HFFc6 (cell line): ENCODE data around the gene DLGAP4. TPM values are rescaled to one million over a fixed set of nuclear protein-coding genes. Genes with fewer than 3 reads are reported as not detected.

Experiments used
- DNase-seq: peaks from one replicate; pipeline ENCODE4 v3.0.0-alpha.2; 2018
- H3K27ac Mint-ChIP-seq: 2 replicates; pipeline ENCODE4 v1.8.0; 2020; ENCODE audit warnings: mild to moderate bottlenecking, mixed read lengths
- H3K27me3 Mint-ChIP-seq: 2 replicates; pipeline ENCODE4 v1.8.0; 2021; ENCODE audit warnings: mild to moderate bottlenecking, moderate library complexity, mixed read lengths; ENCODE audit not compliant: insufficient read depth
- H3K36me3 Mint-ChIP-seq: 2 replicates; pipeline ENCODE4 v1.8.0; 2021; ENCODE audit warnings: low read depth, mixed read lengths
- H3K4me1 Mint-ChIP-seq: 2 replicates; pipeline ENCODE4 v1.8.0; 2020; ENCODE audit warnings: low read depth, mixed read lengths
- H3K4me3 Mint-ChIP-seq: 2 replicates; pipeline ENCODE4 v1.8.0; 2020; ENCODE audit warnings: mild to moderate bottlenecking, moderate library complexity, mixed read lengths
- H3K9me3 Mint-ChIP-seq: 2 replicates; pipeline ENCODE4 v1.8.0; 2020; ENCODE audit warnings: mild to moderate bottlenecking, mixed read lengths
- CTCF ChIP-seq: fragments of 200-600 bp; sonication (generic); IDR thresholded peaks from 2 replicates; pipeline ENCODE4 v1.5.0; 2021; ENCODE audit warnings: antibody characterized with exemption, mild to moderate bottlenecking
- total RNA-seq, 6 experiments: library from RNA; stranded (reverse); fragmentation: NEBNext Ultra II Directional; extraction: Animal tissue kit (Norgen Biotek cat#: 25700); gene quantifications; 2 replicates in 1 of 6; 3 replicates in 5 of 6; pipeline ENCODE4 v1.2.3, GENCODE V29; 2021

DLGAP4 gene
- total RNA-seq, 6 experiments from 2014 or later, result 118 to 150 (median 140) TPM

DNA sequence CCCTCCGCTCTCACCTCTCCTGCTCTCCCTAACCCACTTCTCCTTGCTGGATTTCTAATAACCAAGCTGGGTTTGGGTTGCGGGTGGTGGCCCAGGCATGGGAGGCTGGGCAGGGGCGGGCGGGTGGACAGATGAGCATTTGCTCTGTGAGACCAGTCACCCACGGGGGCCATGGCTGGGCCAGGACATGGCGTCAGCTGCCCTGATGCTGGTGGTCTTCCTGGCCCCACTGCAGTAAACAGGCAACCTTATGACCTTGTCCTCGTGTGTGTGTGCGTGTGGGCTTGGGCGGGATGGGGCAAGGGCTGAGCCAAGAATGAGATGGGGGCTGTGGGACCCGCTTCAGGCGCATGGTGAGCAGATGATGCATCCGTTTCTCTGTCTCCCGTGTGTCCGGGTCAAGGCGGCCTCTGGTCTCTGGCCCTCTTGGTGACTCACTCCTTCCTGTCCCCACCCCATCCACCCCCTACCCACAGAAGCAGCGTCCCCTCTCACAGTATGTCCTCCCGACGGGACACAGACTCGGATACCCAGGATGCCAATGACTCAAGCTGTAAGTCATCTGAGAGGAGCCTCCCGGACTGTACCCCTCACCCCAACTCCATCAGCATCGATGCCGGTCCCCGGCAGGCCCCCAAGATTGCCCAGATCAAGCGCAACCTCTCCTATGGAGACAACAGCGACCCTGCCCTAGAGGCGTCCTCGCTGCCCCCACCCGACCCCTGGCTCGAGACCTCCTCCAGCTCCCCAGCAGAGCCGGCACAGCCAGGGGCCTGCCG lies 193.8 kb downstream of the DLGAP4 start:
- H3K27ac Mint-ChIP-seq, result peak overlapping the region; percentile 88
- H3K27me3 Mint-ChIP-seq, result peaks cover 3% of the 10 kb centered on the region
- TF ChIP-seq CTCF, result no peak
- peaks cover 41% of the 10 kb centered on the region for H3K36me3 Mint-ChIP-seq
- H3K4me1 Mint-ChIP-seq, result peaks cover 64% of the 10 kb centered on the region
- H3K4me3 Mint-ChIP-seq, result peak overlapping the region; percentile 63
- H3K9me3 Mint-ChIP-seq, result no peaks in the 10 kb centered on the region
- peak; percentile 21 for DNase-seq

DNA sequence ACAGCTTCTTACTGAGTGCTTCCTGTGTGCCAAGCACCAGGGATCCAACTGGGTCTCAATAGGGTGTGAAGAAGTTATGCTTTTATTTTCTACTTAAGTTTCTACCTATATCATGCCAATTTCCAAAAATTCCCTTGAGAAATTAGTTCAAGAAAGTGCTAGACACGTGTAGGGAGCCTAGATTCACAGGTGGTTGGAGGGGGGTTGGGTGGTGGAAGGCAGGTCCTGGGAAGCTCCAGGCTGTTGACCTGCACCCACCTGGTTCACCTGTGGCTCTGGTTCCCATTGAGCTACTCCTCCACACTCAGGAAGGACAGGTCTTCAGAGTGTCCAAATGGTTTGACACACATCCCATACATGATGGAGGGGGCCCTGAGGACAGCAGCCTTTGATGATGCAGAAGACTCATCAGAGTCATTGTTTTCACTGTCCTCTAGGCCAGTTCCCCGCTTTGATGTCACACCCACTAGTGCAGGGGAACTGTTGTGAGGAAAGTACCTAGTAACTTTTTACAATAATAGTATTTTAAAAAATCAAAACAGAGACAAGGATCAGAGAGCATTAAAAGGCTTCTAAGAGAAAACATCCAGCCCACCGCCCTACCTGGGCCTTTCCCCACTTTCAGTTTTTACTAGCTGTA lies 195.3 kb downstream of the DLGAP4 start:
- Mint-ChIP-seq H3K4me3 (no peak overlapping the region), H3K36me3 (peaks cover 42% of the 10 kb centered on the region), H3K27me3 (no peaks in the 10 kb centered on the region), H3K27ac (peak overlapping the region; percentile 18; the same call in 1 of the 2 replicates), H3K4me1 (peaks cover 57% of the 10 kb centered on the region), H3K9me3 (no peaks in the 10 kb centered on the region)
- DNase-seq, result no peak
- no peak for TF ChIP-seq CTCF

DNA sequence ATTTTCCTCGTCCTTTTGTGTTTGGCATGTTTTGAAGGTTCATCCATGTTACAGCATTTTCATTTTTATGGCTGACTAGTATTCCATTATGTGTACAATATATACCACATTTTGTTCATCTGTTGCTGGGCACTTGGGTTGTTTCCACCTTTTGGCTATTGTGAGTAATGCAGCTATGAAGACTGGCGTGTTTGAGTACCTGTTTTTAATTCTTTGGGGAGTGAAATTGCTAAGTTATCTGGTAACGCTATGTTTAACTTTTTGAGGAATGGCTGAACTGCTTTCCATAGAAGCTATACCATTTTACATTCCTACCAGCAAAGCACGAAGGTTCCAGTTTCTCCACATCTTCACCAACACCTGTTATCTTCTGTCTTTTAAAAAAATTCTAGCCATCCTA lies 198.2 kb downstream of the DLGAP4 start:
- DNase-seq, result no peak
- H3K36me3 Mint-ChIP-seq, result peaks cover 52% of the 10 kb centered on the region
- H3K27ac Mint-ChIP-seq, result 0 out of 2 replicates have a peak overlapping the region, but pooled peaks have one; percentile 26
- peak; percentile 50 for TF ChIP-seq CTCF
- no peaks in the 10 kb centered on the region for H3K9me3 Mint-ChIP-seq
- no peak overlapping the region for H3K4me3 Mint-ChIP-seq
- no peaks in the 10 kb centered on the region for H3K27me3 Mint-ChIP-seq
- peaks cover 38% of the 10 kb centered on the region for H3K4me1 Mint-ChIP-seq

DNA sequence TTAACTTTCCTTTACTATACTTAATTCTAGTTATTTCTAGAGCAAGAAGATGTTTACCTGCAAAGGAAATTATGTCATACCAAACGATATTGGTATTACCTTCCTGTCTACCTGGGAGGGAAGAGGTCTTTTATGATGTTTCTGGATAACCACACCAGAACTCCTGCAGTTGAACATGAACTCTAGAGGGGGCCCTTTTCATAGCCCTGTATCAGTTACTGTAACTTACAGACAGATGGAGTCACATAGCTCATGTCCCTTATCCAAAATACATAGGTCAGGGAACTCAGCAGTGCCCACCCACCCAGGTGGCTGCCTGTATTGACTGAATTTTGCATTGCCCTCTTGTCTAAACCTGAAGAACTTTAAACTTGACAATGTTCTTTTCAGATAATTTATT lies 200.1 kb downstream of the DLGAP4 start:
- H3K27ac Mint-ChIP-seq, result no peak overlapping the region; the same call in 1 of the 2 replicates
- no peaks in the 10 kb centered on the region for H3K9me3 Mint-ChIP-seq
- peak; percentile 10 for DNase-seq
- peaks cover 36% of the 10 kb centered on the region for H3K36me3 Mint-ChIP-seq
- no peak overlapping the region for H3K4me3 Mint-ChIP-seq
- peaks cover 22% of the 10 kb centered on the region for H3K4me1 Mint-ChIP-seq
- no peaks in the 10 kb centered on the region for H3K27me3 Mint-ChIP-seq
- TF ChIP-seq CTCF, result peak; percentile 65

DNA sequence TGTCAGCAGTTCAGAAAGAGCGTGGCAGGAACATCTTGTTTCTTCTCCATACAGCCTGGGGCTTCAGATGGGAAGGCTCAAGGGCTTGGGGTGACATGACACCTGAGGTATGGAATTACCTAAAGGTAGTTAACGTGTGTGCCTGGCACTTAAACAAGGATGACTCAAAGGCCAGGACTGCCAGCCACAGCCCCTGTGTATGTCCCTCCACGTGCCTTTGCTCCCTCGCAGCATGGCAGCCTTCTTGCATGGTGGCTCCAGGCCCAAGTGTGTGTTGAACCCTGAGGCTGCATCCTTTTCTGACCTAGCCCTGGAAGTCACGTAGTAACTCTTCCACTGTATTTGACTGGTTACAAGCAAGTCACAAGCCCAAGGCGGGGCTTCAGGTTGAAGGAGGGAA lies 201.6 kb downstream of the DLGAP4 start:
- Mint-ChIP-seq H3K27me3 (no peaks in the 10 kb centered on the region; the same call in 1 of the 2 replicates), H3K9me3 (no peaks in the 10 kb centered on the region), H3K4me1 (peaks cover 12% of the 10 kb centered on the region), H3K4me3 (no peak overlapping the region), H3K27ac (no peak overlapping the region), H3K36me3 (peaks cover 38% of the 10 kb centered on the region)
- no peak for TF ChIP-seq CTCF
- DNase-seq, result no peak
